ENCODE results near the gene IL17REL. TPM values are rescaled to one million over a fixed set of nuclear protein-coding genes. Genes with fewer than 3 reads are reported as not detected.

Gene IL17REL
- total and polyA plus RNA-seq, 2 of the 13 experiments (the other 11 are each of a cell fraction or from before 2014, with no cell fraction given), result not detected

GRCh38 chr22:49970528-49971231 lies 41.9 kb downstream of the IL17REL start (continued):
- TF ChIP-seq CEBPZ (IDR thresholded peaks at IDR 0.05; ENCODE audit: low read length), result no peak
- TF ChIP-seq NFKBIZ (CRISPR knock-in tag; IDR thresholded peaks at IDR 0.05), result no peak
- TF ChIP-seq HMGXB4 (CRISPR knock-in tag; IDR thresholded peaks at IDR 0.05; ENCODE audit: borderline replicate concordance in 1 of 2, low read depth in 1 of 2), result peak; percentile 52 to 72; a peak in 3 of 4 replicates
- TF ChIP-seq MEF2D (CRISPR knock-in tag; IDR thresholded peaks at IDR 0.05), result peak; percentile 87; the same call in 1 of the 2 replicates
- peak; percentile 48; the same call in 1 of the 2 replicates for TF ChIP-seq KDM6A (CRISPR knock-in tag; IDR thresholded peaks at IDR 0.05; ENCODE audit: low read depth)
- TF ChIP-seq TAF15 (IDR thresholded peaks at IDR 0.05; ENCODE audit: low read depth, low read length, poor library complexity, severe bottlenecking), result no peak
- TF ChIP-seq ZBTB2 (CRISPR knock-in tag; IDR thresholded peaks at IDR 0.05; ENCODE audit: low read depth), result peak; percentile 81
- TF ChIP-seq MAF1 (CRISPR knock-in tag; IDR thresholded peaks at IDR 0.05; ENCODE audit: borderline replicate concordance), result peak; percentile 53; the same call in 1 of the 2 replicates
- TF ChIP-seq REXO4 (CRISPR knock-in tag; IDR thresholded peaks at IDR 0.05; ENCODE audit: borderline replicate concordance), result no peak
- no peak for TF ChIP-seq ZNF660 (CRISPR knock-in tag; IDR thresholded peaks at IDR 0.05; ENCODE audit: borderline replicate concordance, low read depth)
- TF ChIP-seq BRCA1 (CRISPR knock-in tag; IDR thresholded peaks at IDR 0.05), result no peak; the same call in 1 of the 2 replicates
- peak; percentile 49; the same call in 1 of the 2 replicates for TF ChIP-seq NFYC (CRISPR knock-in tag; IDR thresholded peaks at IDR 0.05)
- 0 out of 2 replicates have a peak, but pooled peaks have one; percentile 76 for TF ChIP-seq PCBP1 (IDR thresholded peaks at IDR 0.05; ENCODE audit: borderline replicate concordance, low read depth, low read length)
- TF ChIP-seq RFX3 (CRISPR knock-in tag; IDR thresholded peaks at IDR 0.05), result no peak
- TF ChIP-seq ZNF800 (CRISPR knock-in tag; IDR thresholded peaks at IDR 0.05), result no peak
- TF ChIP-seq MXD1 (CRISPR knock-in tag; IDR thresholded peaks at IDR 0.05), result 0 out of 2 replicates have a peak, but pooled peaks have one; percentile 22
- no peak for TF ChIP-seq ZNF720 (CRISPR knock-in tag; IDR thresholded peaks at IDR 0.05)
- TF ChIP-seq ZNF713 (CRISPR knock-in tag; IDR thresholded peaks at IDR 0.05), result no peak
- no peak for TF ChIP-seq ZNF572 (CRISPR knock-in tag; IDR thresholded peaks at IDR 0.05)
- TF ChIP-seq POLR2AphosphoS5 (IDR thresholded peaks at IDR 0.05; ENCODE audit: low read depth, low read length), result peak; percentile 62

All from HepG2 (cell line).